Retina (tissue), 1 donor: ENCODE results near the gene CNP.

ENCODE experiments used
- DNase-seq: peaks from one replicate; pipeline ENCODE4 v3.0.0-alpha.2; 2016

CNP gene

DNA sequence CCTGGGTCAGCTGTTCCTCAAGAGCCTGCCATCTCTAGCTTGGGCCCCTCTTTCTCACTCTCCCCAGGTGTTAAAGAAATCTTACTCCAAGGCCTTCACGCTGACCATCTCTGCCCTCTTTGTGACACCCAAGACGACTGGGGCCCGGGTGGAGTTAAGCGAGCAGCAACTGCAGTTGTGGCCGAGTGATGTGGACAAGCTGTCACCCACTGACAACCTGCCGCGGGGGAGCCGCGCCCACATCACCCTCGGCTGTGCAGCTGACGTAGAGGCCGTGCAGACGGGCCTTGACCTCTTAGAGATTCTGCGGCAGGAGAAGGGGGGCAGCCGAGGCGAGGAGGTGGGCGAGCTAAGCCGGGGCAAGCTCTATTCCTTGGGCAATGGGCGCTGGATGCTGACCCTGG is 6.8 kb downstream of the CNP start:
- no peak for DNase-seq

DNA sequence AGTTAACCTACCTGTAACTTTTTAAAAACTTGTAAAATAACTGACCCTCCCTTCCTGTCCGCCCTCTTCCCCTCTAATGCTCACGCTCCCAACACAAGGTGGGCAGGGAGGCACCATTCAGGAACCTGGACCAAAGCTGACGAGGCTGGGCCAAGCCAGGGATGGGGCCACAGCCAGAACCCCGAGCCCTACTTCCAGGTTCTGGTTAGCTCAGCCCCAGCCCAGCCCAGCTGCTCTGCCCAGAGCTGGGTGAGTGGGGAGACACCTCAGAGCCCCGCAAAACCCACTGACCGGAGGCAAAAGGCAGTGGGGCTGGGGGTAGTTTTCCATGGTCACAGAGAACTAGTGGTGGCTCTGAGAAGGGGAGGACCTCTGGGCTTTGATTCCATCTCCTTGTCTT is 7.4 kb downstream of the CNP start:
- DNase-seq: no peak

DNA sequence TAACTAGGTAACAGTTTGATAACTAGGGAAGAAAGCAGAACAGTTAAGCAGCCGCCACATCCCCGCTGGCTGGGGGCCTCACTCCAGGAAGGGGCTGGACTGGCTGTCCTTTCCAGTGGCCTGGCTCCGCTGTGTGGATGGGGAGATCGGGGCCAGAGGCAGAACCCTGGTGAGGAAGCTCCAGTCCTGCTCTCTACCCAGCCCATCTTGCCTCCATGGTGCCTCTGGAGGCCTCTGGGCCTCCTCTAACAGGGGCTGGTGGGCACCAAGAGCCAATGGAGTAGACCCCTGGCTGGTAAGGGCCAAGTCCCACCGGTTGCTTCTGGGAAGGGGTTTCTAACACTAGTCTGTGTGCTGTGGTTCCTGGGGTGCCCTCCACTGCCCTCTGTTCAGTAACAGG is 8.1 kb downstream of the CNP start:
- no peak for DNase-seq

DNA sequence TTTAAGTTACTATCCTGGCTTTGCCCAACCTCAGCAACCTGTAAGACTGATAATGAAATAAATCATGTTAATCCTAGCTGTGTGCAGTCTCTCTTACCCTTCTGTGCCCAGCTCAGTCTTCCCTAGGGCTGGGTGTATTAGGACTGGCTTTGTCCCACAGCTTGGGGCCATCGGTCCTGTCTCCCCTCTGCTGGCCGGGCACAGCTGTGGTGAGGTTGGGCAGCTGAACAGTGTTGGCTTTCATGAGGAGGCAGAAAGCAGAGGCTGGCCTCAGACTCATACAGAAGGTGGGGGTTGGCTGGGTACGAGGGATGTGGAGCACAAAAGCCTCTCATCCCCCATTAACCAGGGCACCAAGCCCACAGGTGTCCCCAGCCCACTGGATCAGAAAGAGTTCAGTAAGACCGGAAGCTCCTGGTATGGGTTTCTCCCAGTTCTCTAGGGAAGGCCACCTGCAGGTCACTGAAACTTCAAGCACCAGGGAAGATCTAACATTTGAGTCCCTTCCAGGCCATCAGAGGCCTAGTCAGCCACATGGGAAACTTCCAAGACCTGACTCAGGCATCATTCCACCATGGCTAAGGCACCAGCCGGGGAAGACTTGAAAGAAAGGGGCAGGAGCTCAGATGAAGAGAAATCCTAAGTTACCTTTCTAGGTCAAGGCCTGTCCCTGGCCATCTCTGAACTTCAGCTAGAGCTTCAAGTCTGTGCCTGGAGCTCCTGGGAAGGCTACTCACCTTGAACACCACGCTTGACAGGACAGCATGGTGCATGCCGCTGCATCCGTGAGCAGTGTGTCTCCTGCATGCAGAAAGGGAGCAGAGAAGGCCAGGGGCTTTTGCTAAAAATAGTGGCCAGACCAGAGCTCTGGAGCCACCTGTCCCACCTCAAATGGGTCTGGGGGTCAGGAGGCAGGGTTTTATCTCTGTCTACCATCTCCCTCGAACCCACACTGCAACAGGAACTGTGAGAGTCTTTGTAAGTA is 8.8 kb downstream of the CNP start:
- DNase-seq: no peak

DNA sequence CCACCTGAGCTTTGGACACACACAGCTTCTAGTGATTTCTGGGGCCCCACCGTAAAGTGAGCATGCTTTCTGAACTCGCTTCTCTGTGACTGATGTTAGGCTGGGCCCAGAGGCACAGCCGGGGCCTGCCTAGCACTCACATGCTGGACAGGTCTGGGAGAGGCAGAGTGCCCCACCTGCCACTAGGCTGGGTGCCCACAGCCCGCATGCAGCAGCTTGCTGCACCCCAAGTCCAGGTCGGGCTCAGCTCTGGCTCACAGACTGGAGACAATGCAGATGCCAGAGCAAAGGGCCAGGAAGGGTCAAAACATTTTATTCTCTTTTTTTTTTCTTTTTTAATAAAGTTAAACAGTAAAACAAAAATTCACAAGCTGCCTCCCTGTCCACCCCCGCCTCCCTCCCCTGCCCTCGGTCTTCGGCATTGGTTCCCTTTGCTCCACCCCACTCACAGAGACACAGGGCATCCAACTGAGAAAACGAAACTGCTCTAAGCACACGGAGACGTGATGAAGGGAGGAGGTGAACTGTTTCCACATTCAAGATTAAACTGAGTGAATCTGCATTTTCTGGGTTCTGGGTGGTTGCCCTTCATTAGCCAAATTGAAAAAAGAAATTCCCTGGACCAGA is 9.7 kb downstream of the CNP start:
- no peak for DNase-seq

DNA sequence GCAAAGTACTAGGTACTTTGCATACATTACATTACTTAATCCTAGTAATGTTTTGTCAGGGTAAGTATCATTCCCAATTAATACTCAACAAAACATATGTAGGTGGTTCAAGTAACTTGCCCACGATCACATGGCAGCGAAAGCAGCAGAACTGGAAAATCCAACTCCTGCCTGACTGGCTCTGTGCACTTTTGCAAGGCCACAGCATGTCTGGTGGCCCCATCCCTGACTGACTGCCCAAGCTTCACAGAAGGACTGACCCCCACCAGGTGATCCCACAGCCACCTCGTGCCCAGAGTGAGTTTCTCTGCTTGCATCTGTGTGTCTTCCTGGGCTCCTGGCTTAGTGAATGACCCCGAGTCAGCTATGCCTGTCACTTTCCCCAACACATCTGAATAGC is 11.4 kb downstream of the CNP start:
- no peak for DNase-seq

DNA sequence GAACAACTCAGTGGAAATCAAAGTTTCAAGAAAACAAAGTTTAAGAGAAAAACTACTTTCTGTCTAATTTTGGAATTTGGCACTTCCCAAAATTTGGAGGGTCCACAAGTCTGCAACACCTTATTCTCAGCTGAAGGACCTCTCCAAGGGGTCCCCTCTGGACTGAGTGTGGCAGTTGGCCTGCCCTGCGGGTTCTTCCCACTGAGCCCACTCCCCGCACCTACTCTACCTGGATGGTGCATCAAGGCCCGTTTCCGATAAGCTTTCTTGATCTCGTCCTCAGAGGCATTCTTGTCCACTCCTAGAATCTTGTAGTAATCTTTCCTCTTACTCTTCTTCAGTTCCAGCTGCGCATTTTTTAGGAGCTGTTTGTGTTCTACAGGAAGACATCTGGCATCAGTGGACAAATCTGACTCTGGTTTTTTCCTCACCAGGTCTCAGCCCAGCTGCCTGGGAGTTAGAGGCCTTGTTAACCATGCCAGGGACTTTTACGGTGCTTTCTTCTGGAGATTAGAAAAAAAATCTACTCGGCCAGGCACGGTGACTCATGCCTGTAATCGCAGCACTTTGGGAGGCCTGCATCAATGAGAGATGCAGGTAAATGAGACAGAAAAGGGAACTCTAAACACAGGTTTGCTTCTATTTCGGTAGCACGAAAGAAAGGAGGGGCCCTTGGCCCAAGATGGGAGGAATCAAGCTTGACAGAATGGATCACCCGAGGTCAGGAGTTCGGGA is 15.6 kb downstream of the CNP start:
- no peak for DNase-seq

DNA sequence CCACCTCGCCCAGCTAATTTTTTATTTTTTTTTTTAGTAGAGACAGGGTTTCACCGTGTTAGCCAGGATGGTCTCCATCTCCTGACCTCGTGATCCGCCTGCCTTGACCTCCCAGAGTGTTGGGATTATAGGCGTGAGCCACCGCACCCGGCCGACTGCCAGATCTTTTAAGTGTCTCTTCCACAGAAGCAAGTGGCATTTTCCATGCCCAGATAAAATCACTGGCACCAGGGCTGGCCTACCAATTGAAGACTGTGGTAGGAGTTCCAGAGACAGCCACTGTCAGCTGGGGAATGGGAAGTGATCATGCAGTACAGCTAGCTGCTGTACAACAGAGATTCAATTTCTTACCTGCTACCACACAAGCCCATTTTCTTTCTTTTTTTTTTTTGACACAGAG is 17.9 kb downstream of the CNP start:
- no peak for DNase-seq

DNA sequence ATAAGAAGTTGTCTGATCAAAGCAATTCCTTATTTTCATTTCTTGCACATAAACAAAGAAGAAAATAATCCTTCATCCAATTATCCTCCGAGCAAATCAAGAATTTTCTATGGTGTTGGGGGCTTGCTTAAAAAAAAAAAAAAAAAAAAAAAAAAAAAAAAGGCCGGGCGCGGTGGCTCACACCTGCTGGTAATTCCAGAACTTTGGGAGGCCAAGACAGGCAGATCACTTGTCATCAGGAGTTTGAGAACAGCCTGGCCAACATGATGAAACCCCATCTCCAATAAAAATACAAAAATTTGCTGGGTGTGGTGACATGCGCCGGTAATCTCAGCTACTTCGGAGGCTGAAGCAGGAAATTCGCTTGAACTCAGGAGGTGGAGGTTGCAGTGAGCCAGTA is 19.3 kb downstream of the CNP start:
- DNase-seq: no peak

DNA sequence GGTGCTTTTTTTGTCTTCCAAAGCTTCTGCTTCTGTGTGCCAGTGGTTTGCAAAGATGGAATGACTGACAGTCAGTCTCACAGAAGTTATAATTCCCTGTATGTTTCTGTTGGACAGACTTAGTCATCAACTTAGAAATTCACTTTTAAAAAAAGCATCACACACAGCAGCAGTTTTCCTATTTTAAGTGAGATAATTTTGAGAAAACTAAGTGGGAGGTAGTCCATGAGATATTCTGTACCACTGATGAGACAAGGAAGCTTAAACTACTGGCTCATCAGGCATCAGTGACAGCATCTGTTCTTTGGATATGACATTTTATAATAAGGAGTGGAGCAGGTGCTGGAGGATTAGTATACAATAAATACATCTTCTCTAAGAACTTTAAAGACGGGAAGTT is 20.0 kb downstream of the CNP start:
- no peak for DNase-seq

DNA sequence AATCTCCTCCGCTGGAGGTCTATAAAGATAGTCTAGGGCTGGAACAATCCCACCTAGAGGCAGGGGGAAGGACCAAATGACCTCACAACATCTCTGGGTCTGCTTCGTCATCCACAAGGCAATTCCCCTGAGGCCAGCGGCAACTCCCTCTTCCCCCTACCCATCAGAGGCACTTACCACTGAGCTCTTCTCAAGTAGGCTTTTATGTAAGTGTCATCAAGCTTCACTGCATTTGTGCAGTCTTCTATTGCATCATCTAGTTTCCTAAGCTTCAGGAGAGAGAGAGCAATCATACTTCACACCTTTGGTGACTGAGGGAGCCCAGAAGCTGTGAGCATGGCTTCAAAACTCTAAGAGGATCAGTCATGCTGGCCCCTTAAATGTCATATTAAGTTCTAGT is 21.0 kb downstream of the CNP start:
- no peak for DNase-seq

DNA sequence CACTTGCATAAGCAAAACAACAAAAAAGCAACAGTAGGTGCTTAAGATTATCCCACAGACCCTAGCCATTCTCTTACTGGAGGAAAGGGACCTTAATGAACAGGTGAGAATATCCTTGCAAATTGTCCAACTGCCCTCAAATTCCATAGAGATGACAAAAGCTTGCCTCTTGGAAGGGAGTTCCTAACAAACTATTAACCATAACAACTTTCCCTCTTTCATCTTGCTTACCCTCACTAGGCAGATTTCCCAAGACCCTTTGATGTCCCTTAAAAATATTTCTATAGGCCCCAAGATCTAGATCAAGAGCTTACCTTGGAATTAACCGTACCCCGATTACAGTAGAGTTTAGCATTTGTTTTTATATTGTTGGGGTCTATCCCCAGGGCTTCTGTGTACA is 21.8 kb downstream of the CNP start:
- DNase-seq: no peak

DNA sequence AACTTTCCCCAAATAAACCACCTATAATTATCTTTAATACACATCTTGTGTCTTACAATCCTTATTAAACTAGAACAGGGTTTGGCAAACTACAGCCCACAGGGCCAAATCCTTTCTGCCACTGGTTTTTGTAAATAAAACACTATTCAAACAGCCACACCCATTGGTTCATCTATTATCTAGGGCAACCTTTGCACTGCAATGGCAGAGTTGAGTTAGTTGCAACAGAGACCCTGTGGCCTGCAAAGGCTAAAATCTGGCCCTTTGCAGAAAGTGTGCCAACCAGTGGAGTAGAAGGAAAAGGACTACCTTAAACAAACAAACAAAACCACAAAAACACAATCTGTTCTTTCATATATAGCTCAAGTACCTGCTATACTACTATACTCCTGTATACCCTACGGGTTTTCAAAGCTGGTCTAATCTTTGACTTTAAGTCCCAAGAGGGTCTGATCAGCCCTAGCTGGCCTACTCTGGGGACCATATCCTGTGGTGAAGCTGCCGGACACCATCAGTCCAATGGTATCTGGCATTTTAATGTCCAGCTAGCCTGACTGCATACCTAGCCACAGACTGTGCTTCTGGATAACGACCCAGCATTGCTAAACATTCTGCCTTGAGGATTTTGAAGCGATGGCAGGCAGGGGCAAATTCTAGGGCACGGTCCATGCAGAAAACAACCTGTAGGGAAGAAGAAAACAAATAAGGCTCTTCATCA is 23.3 kb downstream of the CNP start:
- DNase-seq: no peak

DNA sequence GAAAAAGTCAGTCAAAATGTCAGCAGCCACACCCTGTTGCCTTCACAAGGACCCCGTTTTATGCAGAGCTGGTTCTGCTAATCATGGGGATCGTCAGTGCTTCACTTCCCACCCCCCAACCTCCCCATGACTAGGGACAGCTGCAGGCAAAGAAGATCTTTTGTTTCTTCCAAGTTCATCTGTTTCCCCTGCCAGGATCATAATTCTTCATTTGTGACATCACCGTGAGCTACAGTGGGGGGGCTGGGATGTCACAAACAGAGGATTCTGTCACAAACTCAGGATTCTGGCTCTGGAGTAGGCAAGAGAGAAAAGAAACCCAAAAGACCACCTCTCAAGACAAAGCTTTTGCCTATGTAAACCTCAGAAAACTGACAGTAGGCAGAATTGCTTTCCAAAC is 26.0 kb downstream of the CNP start:
- DNase-seq: no peak

DNA sequence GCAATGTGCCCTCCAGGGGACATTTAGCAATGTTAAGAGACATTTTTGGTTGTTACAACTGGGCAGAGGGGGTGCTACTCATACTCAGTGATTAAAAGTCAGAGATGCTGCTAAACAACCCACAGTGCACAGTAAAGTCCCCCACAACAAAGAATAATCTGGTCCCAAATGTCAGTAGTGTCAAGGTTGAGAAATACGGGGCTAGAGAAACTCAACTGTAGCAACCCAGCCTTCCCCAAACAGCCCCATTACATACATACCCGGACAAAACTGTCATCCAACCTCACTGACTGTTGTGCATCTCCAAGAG is 30.2 kb downstream of the CNP start:
- DNase-seq: no peak

DNA sequence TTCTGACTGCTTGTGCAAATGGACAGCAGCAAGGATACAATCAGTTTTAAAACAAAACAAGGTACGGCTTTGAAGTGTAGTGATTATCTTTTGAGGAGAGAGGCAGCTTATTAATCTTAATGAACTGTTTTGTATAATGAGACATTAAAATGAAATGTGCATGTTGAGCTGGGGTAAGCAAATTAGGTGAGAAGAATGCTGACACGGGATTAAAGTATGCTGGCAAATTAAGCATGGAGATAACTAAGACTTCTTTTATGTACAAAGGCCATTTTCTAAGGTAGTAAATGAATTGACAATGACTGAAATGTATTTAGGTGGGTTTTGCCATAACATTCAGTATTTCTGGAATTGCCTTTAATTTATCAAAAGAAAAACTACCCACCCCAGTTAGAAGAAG is 31.9 kb downstream of the CNP start:
- no peak for DNase-seq

DNA sequence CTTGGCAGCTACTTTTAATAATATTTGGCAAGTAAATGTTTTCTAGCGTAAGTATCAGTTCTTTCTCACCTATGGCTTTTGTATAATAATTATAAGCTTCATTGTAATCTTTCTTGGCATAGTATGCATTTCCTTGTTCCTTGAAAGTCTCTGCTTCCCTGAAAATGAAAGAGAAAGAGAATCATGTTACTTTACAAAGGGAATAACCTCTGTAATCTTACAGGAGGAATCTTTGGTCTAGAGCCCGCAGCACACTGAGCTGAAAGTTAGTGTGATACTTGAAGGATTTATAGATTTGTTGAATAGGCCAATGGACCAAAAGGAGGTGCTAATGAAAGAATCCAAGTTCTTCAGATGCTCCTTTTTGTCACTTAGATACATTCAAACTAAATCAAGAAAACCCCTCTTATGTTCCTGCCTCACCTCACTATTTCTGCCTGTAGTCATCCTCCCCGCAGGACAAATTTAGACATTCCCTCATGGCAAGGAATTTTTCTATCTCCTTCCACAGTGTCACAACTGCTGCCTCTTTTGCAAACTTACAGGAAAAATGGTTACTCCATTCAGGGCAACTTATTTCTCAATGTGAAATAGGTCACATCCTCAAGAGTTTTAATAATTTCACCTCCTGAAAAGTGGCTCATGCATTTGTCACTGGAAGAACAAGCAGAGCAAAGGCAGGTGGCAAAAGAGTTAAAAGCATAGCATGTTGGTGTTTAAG is 34.0 kb downstream of the CNP start:
- DNase-seq: no peak

DNA sequence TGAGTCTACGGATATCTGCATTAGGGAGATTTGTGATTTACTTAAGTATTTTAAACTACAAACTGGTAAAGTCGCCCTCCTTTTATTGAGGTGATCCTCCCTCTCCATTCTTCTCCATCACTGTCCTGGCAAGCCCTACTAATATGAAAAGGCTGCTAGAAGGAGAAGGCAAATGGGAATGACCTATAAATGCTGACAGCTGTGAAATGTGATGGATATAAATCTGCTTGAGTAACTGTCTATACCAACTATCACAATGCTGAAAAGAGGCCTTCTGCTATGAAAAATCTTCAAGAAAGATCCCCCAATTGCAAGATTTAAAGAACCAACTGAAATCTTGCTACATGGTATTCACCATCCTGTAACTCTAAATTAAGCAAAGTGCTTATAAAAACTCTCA is 35.1 kb downstream of the CNP start:
- DNase-seq: no peak

DNA sequence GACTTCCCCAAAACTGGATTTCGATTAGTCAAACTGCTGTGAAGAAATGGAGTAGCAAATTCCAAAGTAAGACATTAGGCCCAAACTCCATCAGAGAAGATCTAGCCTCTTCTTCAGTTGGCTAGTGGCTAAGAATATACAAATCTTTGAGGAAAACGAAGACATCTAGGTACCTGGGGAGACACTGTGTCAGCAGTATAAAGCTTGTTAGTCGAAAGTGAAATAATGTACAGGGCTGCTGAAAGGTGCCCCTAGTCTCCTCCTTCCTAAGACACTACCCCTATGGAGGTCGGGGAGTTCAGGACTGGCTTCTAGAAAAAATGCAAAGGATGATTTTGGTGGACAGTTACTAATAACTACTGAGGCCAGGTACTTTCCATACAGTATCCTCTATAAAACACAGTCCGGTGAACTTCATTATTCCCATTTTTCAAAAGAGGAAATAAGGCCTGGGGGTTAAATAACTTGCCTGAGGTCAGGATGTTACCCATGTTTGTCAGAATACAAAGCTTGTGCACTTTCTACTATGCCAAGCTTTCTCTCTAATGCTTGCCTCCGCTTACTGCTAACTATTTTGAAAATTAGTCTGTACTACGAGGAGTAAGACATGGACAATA is 35.7 kb downstream of the CNP start:
- no peak for DNase-seq

DNA sequence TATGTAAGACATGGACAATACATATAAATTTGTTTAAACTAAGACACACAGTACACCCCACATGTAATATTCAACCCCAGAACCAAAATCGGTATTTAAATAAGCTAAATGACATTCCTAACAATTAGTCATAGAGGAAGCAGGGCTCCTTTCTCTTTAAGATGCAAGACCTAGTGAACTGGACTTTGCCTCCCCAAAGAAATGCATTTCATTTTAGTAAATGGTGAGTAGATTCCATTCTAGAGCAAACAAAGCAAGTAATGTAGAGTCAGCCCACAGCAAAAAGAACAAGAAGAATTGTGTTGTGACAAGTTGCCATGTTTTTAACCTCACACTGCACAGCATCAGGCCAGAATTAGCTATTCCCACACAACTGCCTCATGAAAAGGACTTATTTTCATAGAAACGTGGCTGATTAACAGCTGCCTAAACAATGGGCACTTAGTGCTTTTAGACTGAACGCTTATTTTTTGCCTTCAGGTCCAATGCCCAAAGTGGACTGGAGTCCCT is 36.3 kb downstream of the CNP start:
- no peak for DNase-seq

DNA sequence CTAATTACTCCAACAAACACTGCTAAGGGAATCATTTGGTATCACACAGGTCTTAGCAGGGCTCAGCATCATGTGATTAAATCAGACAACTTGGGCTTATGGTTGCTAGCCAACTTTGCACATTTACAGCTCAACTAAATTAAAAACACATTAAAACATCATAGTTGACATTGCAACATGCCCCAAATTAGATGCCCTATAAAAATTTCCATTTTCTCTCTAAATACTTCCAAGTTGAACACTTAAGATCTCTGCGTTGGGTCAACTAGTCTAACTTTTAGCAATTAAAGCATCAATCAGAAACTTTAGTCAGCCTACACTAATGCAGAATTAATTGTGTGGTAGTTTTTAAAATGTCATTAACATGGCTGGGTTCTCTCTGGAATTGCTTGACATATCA is 38.6 kb downstream of the CNP start:
- DNase-seq: no peak

DNA sequence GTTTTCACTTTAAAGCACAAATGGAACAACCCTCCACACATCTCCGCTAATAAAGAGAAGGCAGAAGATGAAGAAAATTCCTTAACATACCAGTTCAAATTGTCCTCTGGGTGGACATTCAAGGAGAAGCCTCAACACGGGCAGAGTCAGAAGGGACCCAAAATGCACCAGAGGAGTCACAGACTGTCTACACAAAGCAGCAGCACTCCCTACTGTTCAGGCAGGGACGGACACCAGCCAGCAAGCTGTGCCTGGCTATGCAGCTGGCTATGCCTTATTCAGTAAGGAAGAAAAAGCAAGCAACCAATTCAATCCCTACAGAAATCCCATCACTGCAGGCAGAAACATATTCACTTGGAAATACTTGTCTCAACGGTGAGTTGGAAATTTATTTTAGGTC is 42.6 kb downstream of the CNP start:
- DNase-seq: no peak
